ENCODE results near the gene KCP.

DNA sequence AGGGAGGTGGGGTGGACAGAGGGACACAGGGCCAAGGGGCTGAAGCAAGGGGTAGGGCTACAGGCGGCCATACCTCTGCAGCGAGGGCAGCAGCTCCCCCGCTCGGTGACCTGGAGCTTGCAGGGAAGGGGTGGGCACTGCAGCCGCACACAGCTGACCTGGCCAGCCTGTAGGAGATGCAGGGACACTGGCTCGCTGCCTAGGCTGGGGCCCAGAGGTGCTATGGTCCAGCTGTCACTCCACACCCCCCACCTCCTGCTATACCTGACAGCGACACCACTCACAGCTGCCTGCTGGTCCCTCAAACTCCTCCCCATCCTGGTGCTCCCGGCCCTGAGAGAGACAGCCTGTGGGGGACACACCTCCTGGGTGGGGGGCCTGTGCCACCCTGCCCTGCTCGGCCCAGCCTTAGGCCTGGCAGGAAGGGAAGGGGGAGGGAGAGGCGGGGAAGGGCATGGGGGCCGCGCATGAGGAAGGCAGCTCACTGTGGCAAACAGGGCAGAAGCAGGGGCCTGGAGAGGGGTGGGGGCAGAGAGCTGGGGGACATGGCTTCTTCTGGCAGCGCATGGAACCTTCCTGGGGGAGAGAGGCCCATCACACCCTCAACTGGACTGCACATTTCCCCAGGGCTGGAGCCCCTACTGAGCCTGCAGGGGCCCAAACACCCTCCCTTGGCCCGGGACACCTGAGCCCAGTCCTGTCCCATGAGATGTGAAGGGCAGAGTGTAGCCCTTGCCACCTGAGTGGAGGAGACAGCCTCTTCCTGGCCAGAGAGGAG lies 23.9 kb downstream of the KCP start:
- TF ChIP-seq, protein P1, sequence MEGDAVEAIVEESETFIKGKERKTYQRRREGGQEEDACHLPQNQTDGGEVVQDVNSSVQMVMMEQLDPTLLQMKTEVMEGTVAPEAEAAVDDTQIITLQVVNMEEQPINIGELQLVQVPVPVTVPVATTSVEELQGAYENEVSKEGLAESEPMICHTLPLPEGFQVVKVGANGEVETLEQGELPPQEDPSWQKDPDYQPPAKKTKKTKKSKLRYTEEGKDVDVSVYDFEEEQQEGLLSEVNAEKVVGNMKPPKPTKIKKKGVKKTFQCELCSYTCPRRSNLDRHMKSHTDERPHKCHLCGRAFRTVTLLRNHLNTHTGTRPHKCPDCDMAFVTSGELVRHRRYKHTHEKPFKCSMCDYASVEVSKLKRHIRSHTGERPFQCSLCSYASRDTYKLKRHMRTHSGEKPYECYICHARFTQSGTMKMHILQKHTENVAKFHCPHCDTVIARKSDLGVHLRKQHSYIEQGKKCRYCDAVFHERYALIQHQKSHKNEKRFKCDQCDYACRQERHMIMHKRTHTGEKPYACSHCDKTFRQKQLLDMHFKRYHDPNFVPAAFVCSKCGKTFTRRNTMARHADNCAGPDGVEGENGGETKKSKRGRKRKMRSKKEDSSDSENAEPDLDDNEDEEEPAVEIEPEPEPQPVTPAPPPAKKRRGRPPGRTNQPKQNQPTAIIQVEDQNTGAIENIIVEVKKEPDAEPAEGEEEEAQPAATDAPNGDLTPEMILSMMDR (IDR thresholded peaks at IDR 0.05; ENCODE audit: low read depth, low read length) = no peak
- TF ChIP-seq EZH2phosphoT487 (IDR thresholded peaks at IDR 0.05; ENCODE audit: low read depth) = no peak

Data from OCI-LY3 (cell line).